HCT116 (cell line): ENCODE results near the gene RTN4RL1. TPM values are rescaled to one million over a fixed set of nuclear protein-coding genes. Genes with fewer than 3 reads are reported as not detected.

ENCODE experiments used
- ATAC-seq: fragments of 200-7000 bp; cut with Tn5 transposase; 2 replicates; pipeline ENCODE4 v1.9.1; 2020; ENCODE audit warnings: mild to moderate bottlenecking, moderate library complexity
- BruUV-seq: library from RNA; stranded (reverse); fragments of 400-500 nt; replicated peaks from 2 replicates; lab custom pipeline; 2021; lab: Mats Ljungman, UMichigan
- CTCF ChIA-PET: fragments of 300-600 bp; sonication (Branson Sonifier 250); formaldehyde crosslinking; loops from one replicate; lab custom pipeline; 2021; ENCODE audit warnings: antibody characterized with exemption; lab: Charles Lee
- POLR2A ChIA-PET: fragments of 300-600, 350-600 bp; sonication (Branson Sonifier 250); formaldehyde crosslinking; loops from one replicate; lab custom pipeline; 2021; ENCODE audit warnings: antibody characterized with exemption; lab: Charles Lee
- RAD21 ChIA-PET, 2 experiments: fragments of 300-600 bp; sonication (Branson Sonifier 250); formaldehyde crosslinking; loops; one replicate each; lab custom pipeline; 2023; ENCODE audit warnings: low total read pairs in 2 of 2; ENCODE audit not compliant: uncharacterized antibody in 2 of 2, unreplicated experiment in 2 of 2, low non-redundant PET in 1 of 2; lab: Charles Lee
- DNase-seq: peaks from one replicate; pipeline ENCODE4 v3.0.0-alpha.2; 2010; ENCODE audit warnings: low read depth, low spot score
- H2AFZ ChIP-seq: fragments of 200-600 bp; shearing (Covaris generic), sonication (generic); 2 replicates; pipeline ENCODE4 v1.6.1; 2017; ENCODE audit warnings: low read depth, mixed run types, mixed read lengths, antibody characterized with exemption, low read length; ENCODE audit not compliant: poor library complexity, severe bottlenecking
- H3K27ac ChIP-seq: 2 replicates; pipeline ENCODE4 v1.5.1; 2012; ENCODE audit warnings: low read depth, low read length
- H3K27me3 ChIP-seq: fragments of 200-600 bp; sonication (generic); 2 replicates; pipeline ENCODE4 v1.6.1; 2016; ENCODE audit warnings: mixed run types, low read length, mixed read lengths; ENCODE audit not compliant: insufficient read depth
- H3K36me3 ChIP-seq, 2 experiments: fragments of 200-500 bp in 1 of 2; fragments of 200-600 bp in 1 of 2; sonication (Bioruptor generic) in 1 of 2; sonication (generic) in 1 of 2; 2 replicates each; pipeline versions ENCODE4 v1.5.1 to v1.6.1; 2014 to 2016; ENCODE audit warnings: low read length in 2 of 2, inconsistent platforms in 1 of 2, mixed read lengths in 1 of 2, mixed run types in 1 of 2; ENCODE audit not compliant: insufficient read depth in 2 of 2, control insufficient read depth in 1 of 2
- H3K4me1 ChIP-seq, 2 experiments: fragments of 200-600 bp in 1 of 2; sonication (generic) in 1 of 2; 2 replicates each; pipeline versions ENCODE4 v1.5.1 to v1.6.1; 2012 to 2017; ENCODE audit warnings: low read length in 2 of 2, inconsistent platforms in 1 of 2, mild to moderate bottlenecking in 1 of 2, mixed read lengths in 1 of 2, mixed run types in 1 of 2, moderate library complexity in 1 of 2; ENCODE audit not compliant: insufficient read depth in 2 of 2, control insufficient read depth in 1 of 2
- H3K4me2 ChIP-seq: fragments of 200-600 bp; sonication (generic); 2 replicates; pipeline ENCODE4 v1.6.1; 2017; ENCODE audit warnings: mixed run types, low read length, mixed read lengths
- H3K4me3 ChIP-seq, 2 experiments: fragments of 200-600 bp in 1 of 2; sonication (generic) in 1 of 2; replicated peaks in 1 of 2; 2 replicates each; pipeline ENCODE4 v1.5.1; 2011 to 2016; ENCODE audit warnings: low read length in 2 of 2, control low read depth in 1 of 2, low read depth in 1 of 2, mild to moderate bottlenecking in 1 of 2, mixed read lengths in 1 of 2, mixed run types in 1 of 2
- H3K79me2 ChIP-seq: fragments of 200-600 bp; sonication (generic); 2 replicates; pipeline ENCODE4 v1.6.1; 2017; ENCODE audit warnings: mild to moderate bottlenecking, mixed run types, low read length, moderate library complexity, mixed read lengths; ENCODE audit not compliant: insufficient read depth
- H3K9ac ChIP-seq: fragments of 200-600 bp; sonication (generic); 2 replicates; pipeline ENCODE4 v1.6.1; 2016; ENCODE audit warnings: low read length, mixed read lengths
- H3K9me2 ChIP-seq: fragments of 200-600 bp; sonication (generic), shearing (Covaris generic); 2 replicates; pipeline ENCODE4 v1.6.1; 2017; ENCODE audit warnings: mixed run types, mild to moderate bottlenecking, moderate library complexity; ENCODE audit not compliant: insufficient read depth
- H3K9me3 ChIP-seq, 2 experiments: fragments of 200-500 bp in 1 of 2; fragments of 200-600 bp in 1 of 2; sonication (Bioruptor generic) in 1 of 2; sonication (generic) in 1 of 2; 2 replicates each; pipeline ENCODE4 v1.6.1; 2014 to 2017; ENCODE audit warnings: low read length in 2 of 2, mixed read lengths in 2 of 2, inconsistent platforms in 1 of 2, low read depth in 1 of 2, mild to moderate bottlenecking in 1 of 2, mixed run types in 1 of 2, moderate library complexity in 1 of 2; ENCODE audit not compliant: control insufficient read depth in 1 of 2, insufficient read depth in 1 of 2
- H4K20me1 ChIP-seq: fragments of 200-600 bp; sonication (generic), shearing (Covaris generic); 2 replicates; pipeline ENCODE4 v1.6.1; 2017; ENCODE audit warnings: mixed run types, mild to moderate bottlenecking, moderate library complexity; ENCODE audit not compliant: insufficient read depth
- CBX3 ChIP-seq: IDR thresholded peaks from 2 replicates; pipeline ENCODE4 v1.6.1; 2012; ENCODE audit warnings: low read depth
- EGR1 ChIP-seq: IDR thresholded peaks from 2 replicates; pipeline ENCODE4 v1.6.1; 2012; ENCODE audit warnings: low read depth
- ELF1 ChIP-seq: IDR thresholded peaks from 2 replicates; pipeline ENCODE4 v1.6.1; 2012; ENCODE audit warnings: low read depth, borderline replicate concordance
- EZH2phosphoT487 ChIP-seq: fragments of 200-600 bp; IDR thresholded peaks from 2 replicates; pipeline ENCODE4 v1.6.1; 2018; ENCODE audit warnings: antibody characterized with exemption, borderline replicate concordance
- FOSL1 ChIP-seq: IDR thresholded peaks from 2 replicates; pipeline ENCODE4 v1.6.1; 2012; ENCODE audit warnings: low read depth
- JUND ChIP-seq: IDR thresholded peaks from 2 replicates; pipeline ENCODE4 v1.6.1; 2012
- POLR2A ChIP-seq: IDR thresholded peaks from 2 replicates; pipeline ENCODE4 v1.7.0; 2011; ENCODE audit warnings: borderline replicate concordance; ENCODE audit not compliant: insufficient read depth, insufficient read length; ENCODE audit errors: extremely low read depth
- POLR2AphosphoS5 ChIP-seq: IDR thresholded peaks from 2 replicates; pipeline ENCODE4 v1.6.1; 2011; ENCODE audit warnings: mild to moderate bottlenecking, low read depth, low read length, moderate library complexity
- SIN3A ChIP-seq: IDR thresholded peaks from 2 replicates; pipeline ENCODE4 v1.6.1; 2012; ENCODE audit warnings: low read depth
- SRF ChIP-seq: IDR thresholded peaks from 2 replicates; pipeline ENCODE4 v1.6.1; 2012; ENCODE audit warnings: low read depth
- TCF7L2 ChIP-seq: IDR thresholded peaks from 2 replicates; pipeline ENCODE4 v1.7.0; 2011; ENCODE audit warnings: borderline replicate concordance, inconsistent platforms; ENCODE audit not compliant: insufficient read depth, insufficient read length; ENCODE audit errors: extremely low read depth
- YY1 ChIP-seq: IDR thresholded peaks from 2 replicates; pipeline ENCODE4 v1.6.1; 2011; ENCODE audit warnings: low read length, low read depth, moderate library complexity, mild to moderate bottlenecking; ENCODE audit not compliant: insufficient replicate concordance; ENCODE audit errors: extremely low read depth
- ZNF274 ChIP-seq: fragments of 200-500 bp; sonication (Bioruptor generic); IDR thresholded peaks from 2 replicates; pipeline ENCODE4 v1.6.1; 2014; ENCODE audit warnings: mild to moderate bottlenecking, low read depth, low read length, inconsistent platforms
- intact Hi-C: fragments of 100-400 bp; cut with micrococcal nuclease; formaldehyde crosslinking; loops from 2 replicates; pipeline ENCODE4 v1.10.0; 2022
- total RNA-seq: library from RNA; stranded (reverse); gene quantifications from one replicate; pipeline ENCODE4 v1.2.1, GENCODE V29; 2021; ENCODE audit not compliant: unreplicated experiment
- TF ChIP-seq, protein P1 (sequence below): IDR thresholded peaks from 2 replicates; pipeline ENCODE4 v1.6.1; 2012
- TF ChIP-seq, protein P2 (sequence below): IDR thresholded peaks from 2 replicates; pipeline ENCODE4 v1.6.1; 2012; ENCODE audit warnings: low read depth
- TF ChIP-seq, protein P3 (sequence below): IDR thresholded peaks from 2 replicates; pipeline ENCODE4 v1.6.1; 2011; ENCODE audit warnings: mild to moderate bottlenecking, low read length, moderate library complexity; ENCODE audit not compliant: insufficient replicate concordance; ENCODE audit errors: extremely low read depth

RTN4RL1 gene
- total RNA-seq, 1 experiment from 2014 or later = 3.7 TPM

DNA sequence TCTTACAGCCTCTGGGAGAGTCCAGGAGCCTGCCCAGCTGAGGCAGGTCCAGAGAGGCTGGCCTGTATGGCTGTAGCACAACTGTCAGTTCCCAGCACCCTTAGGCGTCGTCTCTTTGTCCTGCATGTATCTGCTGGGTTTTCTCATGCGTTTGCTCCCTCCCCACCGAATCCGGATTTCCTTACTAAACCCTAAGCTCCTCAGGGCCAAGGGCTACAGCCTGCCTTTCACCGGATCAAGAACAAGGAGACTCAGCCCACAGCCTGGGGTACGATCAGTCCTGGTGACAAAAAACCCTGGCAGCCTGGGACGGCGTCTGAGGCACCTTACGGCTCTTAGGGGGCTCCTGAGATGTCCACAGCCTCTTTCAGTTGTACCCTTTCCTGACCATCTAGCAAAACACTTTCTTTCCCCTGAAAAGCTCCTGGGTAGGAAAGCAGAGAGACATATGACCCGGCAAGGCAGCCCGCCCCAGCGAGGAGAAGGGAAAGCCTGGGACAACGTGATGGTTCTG lies 42.0 kb upstream of the RTN4RL1 start:
- Histone ChIP-seq H3K4me3 (no peak overlapping the region), H3K79me2 (no peaks in the 10 kb centered on the region), H3K36me3 (no peaks in the 10 kb centered on the region), H3K27me3 (no peaks in the 10 kb centered on the region), H3K27ac (no peak overlapping the region), H3K9me2 (no peaks in the 10 kb centered on the region), H3K9ac (no peak overlapping the region), H3K9me3 (no peaks in the 10 kb centered on the region), H4K20me1 (no peaks in the 10 kb centered on the region), H3K4me1 (peaks cover 0 to 24% of the 10 kb centered on the region in 2 experiments; a peak in 3 of 4 replicates), H2AFZ (no peak overlapping the region), H3K4me2 (no peak overlapping the region)
- RAD21 ChIA-PET = no interaction called here
- no TSS peak for BruUV-seq
- intact Hi-C loops = no loop called here
- TF ChIP-seq ZNF274 (no peak), FOSL1 (no peak), JUND (no peak), SRF (no peak), YY1 (no peak), TCF7L2 (no peak), ELF1 (no peak), CBX3 (no peak)
- POLR2A ChIA-PET = no interaction called here
- no peak for ATAC-seq
- CTCF ChIA-PET = interaction anchor here (1.3 kb wide), 1 partner anchor 9 kb away, joined by 3 read pairs; no protein-coding TSS in a partner anchor
- no peak for DNase-seq

DNA sequence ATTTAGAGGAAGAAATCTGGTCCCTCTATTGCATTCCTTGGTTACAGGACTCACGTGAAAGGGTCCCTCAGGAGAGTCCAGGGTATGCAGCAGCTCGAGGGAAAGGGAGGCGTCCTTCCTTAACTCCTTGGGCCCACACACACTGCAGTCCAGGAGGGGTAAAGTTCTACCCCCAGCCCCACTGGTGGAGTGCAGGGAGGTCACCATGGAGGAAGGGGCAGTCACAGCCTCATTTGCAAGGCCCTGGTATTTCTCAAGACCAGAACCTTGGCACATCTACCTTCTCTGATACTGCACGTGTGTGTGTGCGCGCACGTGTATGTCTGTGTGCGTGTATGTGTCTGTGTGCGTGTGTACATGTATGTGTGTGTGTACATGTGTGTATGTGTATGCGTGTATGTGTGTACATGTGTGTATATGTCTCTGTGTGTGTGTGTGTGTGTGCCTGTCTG lies 40.8 kb upstream of the RTN4RL1 start:
- Histone ChIP-seq H3K9ac (no peak overlapping the region), H3K4me3 (no peak overlapping the region), H3K9me3 (no peaks in the 10 kb centered on the region), H4K20me1 (no peaks in the 10 kb centered on the region), H3K27ac (no peak overlapping the region), H3K4me1 (peaks cover 0 to 17% of the 10 kb centered on the region in 2 experiments; a peak in 3 of 4 replicates), H3K9me2 (no peaks in the 10 kb centered on the region), H3K4me2 (no peak overlapping the region), H2AFZ (no peak overlapping the region), H3K79me2 (no peaks in the 10 kb centered on the region), H3K36me3 (no peaks in the 10 kb centered on the region), H3K27me3 (no peaks in the 10 kb centered on the region)
- DNase-seq (no peak), ATAC-seq (no peak)
- ChIA-PET RAD21 (no interaction called here), CTCF (interaction anchor here (1.1 to 2.6 kb wide), 2 partner anchors 11 to 179 kb away, joined by 3 to 12 read pairs; partner anchors contain the start of gene HIC1), POLR2A (no interaction called here)
- BruUV-seq = no TSS peak
- intact Hi-C loops = no loop called here
- no peak for TF ChIP-seq TCF7L2
- no peak for TF ChIP-seq POLR2AphosphoS5
- TF ChIP-seq ZNF274 = no peak
- TF ChIP-seq EGR1 = no peak
- no peak for TF ChIP-seq SIN3A
- TF ChIP-seq, protein P1, sequence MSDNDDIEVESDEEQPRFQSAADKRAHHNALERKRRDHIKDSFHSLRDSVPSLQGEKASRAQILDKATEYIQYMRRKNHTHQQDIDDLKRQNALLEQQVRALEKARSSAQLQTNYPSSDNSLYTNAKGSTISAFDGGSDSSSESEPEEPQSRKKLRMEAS = no peak
- TF ChIP-seq, protein P2, sequence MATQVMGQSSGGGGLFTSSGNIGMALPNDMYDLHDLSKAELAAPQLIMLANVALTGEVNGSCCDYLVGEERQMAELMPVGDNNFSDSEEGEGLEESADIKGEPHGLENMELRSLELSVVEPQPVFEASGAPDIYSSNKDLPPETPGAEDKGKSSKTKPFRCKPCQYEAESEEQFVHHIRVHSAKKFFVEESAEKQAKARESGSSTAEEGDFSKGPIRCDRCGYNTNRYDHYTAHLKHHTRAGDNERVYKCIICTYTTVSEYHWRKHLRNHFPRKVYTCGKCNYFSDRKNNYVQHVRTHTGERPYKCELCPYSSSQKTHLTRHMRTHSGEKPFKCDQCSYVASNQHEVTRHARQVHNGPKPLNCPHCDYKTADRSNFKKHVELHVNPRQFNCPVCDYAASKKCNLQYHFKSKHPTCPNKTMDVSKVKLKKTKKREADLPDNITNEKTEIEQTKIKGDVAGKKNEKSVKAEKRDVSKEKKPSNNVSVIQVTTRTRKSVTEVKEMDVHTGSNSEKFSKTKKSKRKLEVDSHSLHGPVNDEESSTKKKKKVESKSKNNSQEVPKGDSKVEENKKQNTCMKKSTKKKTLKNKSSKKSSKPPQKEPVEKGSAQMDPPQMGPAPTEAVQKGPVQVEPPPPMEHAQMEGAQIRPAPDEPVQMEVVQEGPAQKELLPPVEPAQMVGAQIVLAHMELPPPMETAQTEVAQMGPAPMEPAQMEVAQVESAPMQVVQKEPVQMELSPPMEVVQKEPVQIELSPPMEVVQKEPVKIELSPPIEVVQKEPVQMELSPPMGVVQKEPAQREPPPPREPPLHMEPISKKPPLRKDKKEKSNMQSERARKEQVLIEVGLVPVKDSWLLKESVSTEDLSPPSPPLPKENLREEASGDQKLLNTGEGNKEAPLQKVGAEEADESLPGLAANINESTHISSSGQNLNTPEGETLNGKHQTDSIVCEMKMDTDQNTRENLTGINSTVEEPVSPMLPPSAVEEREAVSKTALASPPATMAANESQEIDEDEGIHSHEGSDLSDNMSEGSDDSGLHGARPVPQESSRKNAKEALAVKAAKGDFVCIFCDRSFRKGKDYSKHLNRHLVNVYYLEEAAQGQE = no peak
- no peak for TF ChIP-seq FOSL1
- TF ChIP-seq EZH2phosphoT487 = no peak
- TF ChIP-seq POLR2A = no peak
- TF ChIP-seq, protein P3, sequence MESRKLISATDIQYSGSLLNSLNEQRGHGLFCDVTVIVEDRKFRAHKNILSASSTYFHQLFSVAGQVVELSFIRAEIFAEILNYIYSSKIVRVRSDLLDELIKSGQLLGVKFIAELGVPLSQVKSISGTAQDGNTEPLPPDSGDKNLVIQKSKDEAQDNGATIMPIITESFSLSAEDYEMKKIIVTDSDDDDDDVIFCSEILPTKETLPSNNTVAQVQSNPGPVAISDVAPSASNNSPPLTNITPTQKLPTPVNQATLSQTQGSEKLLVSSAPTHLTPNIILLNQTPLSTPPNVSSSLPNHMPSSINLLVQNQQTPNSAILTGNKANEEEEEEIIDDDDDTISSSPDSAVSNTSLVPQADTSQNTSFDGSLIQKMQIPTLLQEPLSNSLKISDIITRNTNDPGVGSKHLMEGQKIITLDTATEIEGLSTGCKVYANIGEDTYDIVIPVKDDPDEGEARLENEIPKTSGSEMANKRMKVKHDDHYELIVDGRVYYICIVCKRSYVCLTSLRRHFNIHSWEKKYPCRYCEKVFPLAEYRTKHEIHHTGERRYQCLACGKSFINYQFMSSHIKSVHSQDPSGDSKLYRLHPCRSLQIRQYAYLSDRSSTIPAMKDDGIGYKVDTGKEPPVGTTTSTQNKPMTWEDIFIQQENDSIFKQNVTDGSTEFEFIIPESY = no peak
